ENCODE data around the gene PDS5B. TPM values are rescaled to one million over a fixed set of nuclear protein-coding genes. Genes with fewer than 3 reads are reported as not detected.

The PDS5B gene
- total RNA-seq, 2 experiments from 2014 or later = 39.8 to 40.6 TPM

DNA sequence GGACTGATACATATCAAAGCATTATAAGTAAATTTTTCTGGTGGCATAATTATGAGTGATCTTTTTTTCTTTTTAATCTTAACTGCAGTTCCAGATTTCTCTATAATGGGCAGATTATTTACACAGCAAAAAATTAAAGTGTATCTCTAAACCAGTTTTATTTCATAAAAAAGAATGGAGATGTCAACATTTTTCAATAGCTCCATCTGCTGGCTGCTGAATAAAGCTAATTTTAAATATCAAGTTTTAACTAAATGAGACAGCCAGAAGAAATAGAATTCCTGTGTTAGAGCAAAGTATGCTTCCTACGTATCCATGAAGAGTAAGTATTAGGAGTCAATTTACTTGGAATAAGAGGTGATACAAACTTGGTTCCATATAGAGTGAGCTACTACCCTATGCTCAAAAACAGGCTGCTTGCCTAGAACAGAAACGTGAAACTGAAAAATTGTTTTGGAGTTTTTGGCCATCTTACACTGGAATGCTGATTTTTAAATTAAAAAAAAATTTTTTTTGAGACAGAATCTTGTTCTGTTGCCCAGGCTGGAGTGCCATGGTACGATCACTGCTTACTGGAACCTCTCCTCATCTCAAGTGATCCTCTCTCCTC is 5.0 kb upstream of the PDS5B start:
- POLR2A ChIA-PET = interaction anchor here (0.6 to 1.8 kb wide), 4 partner anchors 39 to 254 kb away, joined by 3 to 9 read pairs (median 4); partner anchors contain the start of genes N4BP2L1 and N4BP2L2
- DNase-seq = peak in 4 of 14 experiments; percentile 3 to 49 (median 39)

GRCh38 chr13:32582281-32582680 is 4.0 kb upstream of the PDS5B start:
- Mint-ChIP-seq H3K27me3 (no peaks in the 10 kb centered on the region), H3K4me1 (ENCODE audit: low read depth) (peaks cover 9% of the 10 kb centered on the region), H3K36me3 (ENCODE audit: low read depth) (peaks cover 10% of the 10 kb centered on the region), H3K27ac (no peak overlapping the region), H3K4me3 (no peak overlapping the region), H3K9me3 (peaks cover 2% of the 10 kb centered on the region)
- DNase-seq (no peak), ATAC-seq (ENCODE audit: poor library complexity) (no peak)
- no peak overlapping the region for H3K4me3 ChIP-seq (ENCODE audit: low read length)
- H3K4me1 ChIP-seq (ENCODE audit: insufficient read depth, low read length) = peaks cover 7% of the 10 kb centered on the region
- intact Hi-C loops (cut with DNase I, micrococcal nuclease) = loop anchor here in 1 of 2 experiments (2.0 to 10.0 kb wide), 4 partner anchors 39 to 1233 kb away; partner anchors contain the start of gene RFC3
- no peak overlapping the region for H3K27ac ChIP-seq (ENCODE audit: low read depth in 1 of 2, low read length in 2 of 2)
- H3K36me3 ChIP-seq (ENCODE audit: insufficient read depth, low read length) = no peaks in the 10 kb centered on the region
- CTCF ChIA-PET = interaction anchor here (0.7 to 2.4 kb wide), 3 partner anchors 57 to 672 kb away, joined by 3 to 9 read pairs (median 5); no protein-coding TSS in a partner anchor
- POLR2A ChIA-PET = no interaction called here
- H3K9me3 ChIP-seq (ENCODE audit: control insufficient read depth in 1 of 2, insufficient read depth in 1 of 2, low read length in 2 of 2) = peaks cover 3 to 10% of the 10 kb centered on the region in 2 experiments
- H3K27me3 ChIP-seq (ENCODE audit: control insufficient read depth in 1 of 2, insufficient read depth in 2 of 2, low read length in 2 of 2) = no peaks in the 10 kb centered on the region
- TF ChIP-seq, protein P1, sequence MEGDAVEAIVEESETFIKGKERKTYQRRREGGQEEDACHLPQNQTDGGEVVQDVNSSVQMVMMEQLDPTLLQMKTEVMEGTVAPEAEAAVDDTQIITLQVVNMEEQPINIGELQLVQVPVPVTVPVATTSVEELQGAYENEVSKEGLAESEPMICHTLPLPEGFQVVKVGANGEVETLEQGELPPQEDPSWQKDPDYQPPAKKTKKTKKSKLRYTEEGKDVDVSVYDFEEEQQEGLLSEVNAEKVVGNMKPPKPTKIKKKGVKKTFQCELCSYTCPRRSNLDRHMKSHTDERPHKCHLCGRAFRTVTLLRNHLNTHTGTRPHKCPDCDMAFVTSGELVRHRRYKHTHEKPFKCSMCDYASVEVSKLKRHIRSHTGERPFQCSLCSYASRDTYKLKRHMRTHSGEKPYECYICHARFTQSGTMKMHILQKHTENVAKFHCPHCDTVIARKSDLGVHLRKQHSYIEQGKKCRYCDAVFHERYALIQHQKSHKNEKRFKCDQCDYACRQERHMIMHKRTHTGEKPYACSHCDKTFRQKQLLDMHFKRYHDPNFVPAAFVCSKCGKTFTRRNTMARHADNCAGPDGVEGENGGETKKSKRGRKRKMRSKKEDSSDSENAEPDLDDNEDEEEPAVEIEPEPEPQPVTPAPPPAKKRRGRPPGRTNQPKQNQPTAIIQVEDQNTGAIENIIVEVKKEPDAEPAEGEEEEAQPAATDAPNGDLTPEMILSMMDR (IDR thresholded peaks at IDR 0.05) = no peak

More for the DNA sequence above, 5.0 kb upstream of the PDS5B start:
- ATAC-seq (ENCODE audit: poor library complexity) = no peak
- TF ChIP-seq, protein P1 (IDR thresholded peaks at IDR 0.05) = peak; percentile 74
- Histone ChIP-seq H3K9me3 (ENCODE audit: control insufficient read depth in 1 of 2, insufficient read depth in 1 of 2, low read length in 2 of 2) (peaks cover 9 to 10% of the 10 kb centered on the region in 2 experiments), H3K4me1 (ENCODE audit: insufficient read depth, low read length) (peaks cover 7% of the 10 kb centered on the region), H3K27me3 (ENCODE audit: control insufficient read depth in 1 of 2, insufficient read depth in 2 of 2, low read length in 2 of 2) (no peaks in the 10 kb centered on the region), H3K27ac (ENCODE audit: low read depth in 1 of 2, low read length in 2 of 2) (no peak overlapping the region), H3K36me3 (ENCODE audit: insufficient read depth, low read length) (no peaks in the 10 kb centered on the region), H3K4me3 (ENCODE audit: low read length) (no peak overlapping the region)
- Mint-ChIP-seq H3K4me1 (ENCODE audit: low read depth) (peaks cover 9% of the 10 kb centered on the region), H3K4me3 (no peak overlapping the region), H3K9me3 (peaks cover 8% of the 10 kb centered on the region), H3K36me3 (ENCODE audit: low read depth) (peaks cover 7% of the 10 kb centered on the region), H3K27me3 (no peaks in the 10 kb centered on the region), H3K27ac (no peak overlapping the region)
- CTCF ChIA-PET = interaction anchor here (1.0 to 2.4 kb wide), 8 partner anchors 11 to 167 kb away, joined by 3 to 9 read pairs (median 4); partner anchors contain the start of gene N4BP2L2
- intact Hi-C loops (cut with DNase I, micrococcal nuclease) = loop anchor here (1.0 to 10.0 kb wide), 4 partner anchors 43 to 1234 kb away; partner anchors contain the start of genes N4BP2L2 (in 1 of the 2) and RFC3 (in 1 of the 2)

DNA sequence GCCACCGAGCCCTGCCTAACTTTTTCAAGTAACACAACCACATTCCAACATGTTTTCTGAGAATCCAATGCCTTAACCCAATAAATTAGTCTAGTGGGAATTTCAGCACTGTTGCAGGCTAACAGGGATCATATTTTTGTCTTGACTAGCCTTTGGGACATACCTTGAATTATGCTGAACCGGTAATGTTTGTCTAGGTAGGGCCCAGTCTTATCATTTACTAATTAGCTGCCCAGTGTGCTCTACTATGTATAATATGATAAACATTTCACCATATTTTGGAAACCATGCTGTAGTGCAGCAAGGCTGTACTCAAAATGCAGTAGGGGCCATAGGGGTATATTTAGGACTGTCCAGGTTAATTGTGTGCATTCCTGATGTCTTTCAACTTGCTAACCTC is 3.3 kb upstream of the PDS5B start:
- Mint-ChIP-seq H3K27me3 (no peaks in the 10 kb centered on the region), H3K4me1 (ENCODE audit: low read depth) (peaks cover 16% of the 10 kb centered on the region), H3K9me3 (no peaks in the 10 kb centered on the region), H3K36me3 (ENCODE audit: low read depth) (peaks cover 13% of the 10 kb centered on the region), H3K27ac (no peak overlapping the region), H3K4me3 (no peak overlapping the region)
- POLR2A ChIA-PET = no interaction called here
- Histone ChIP-seq H3K4me3 (ENCODE audit: low read length) (no peak overlapping the region), H3K4me1 (ENCODE audit: insufficient read depth, low read length) (peaks cover 7% of the 10 kb centered on the region), H3K36me3 (ENCODE audit: insufficient read depth, low read length) (no peaks in the 10 kb centered on the region), H3K27ac (ENCODE audit: low read depth in 1 of 2, low read length in 2 of 2) (no peak overlapping the region), H3K27me3 (ENCODE audit: control insufficient read depth in 1 of 2, insufficient read depth in 2 of 2, low read length in 2 of 2) (no peaks in the 10 kb centered on the region), H3K9me3 (ENCODE audit: control insufficient read depth in 1 of 2, insufficient read depth in 1 of 2, low read length in 2 of 2) (peaks cover 0 to 3% of the 10 kb centered on the region in 2 experiments)
- ATAC-seq (ENCODE audit: poor library complexity) = no peak
- intact Hi-C loops (cut with DNase I, micrococcal nuclease) = loop anchor here in 1 of 2 experiments (2.0 to 10.0 kb wide), 4 partner anchors 40 to 1232 kb away; partner anchors contain the start of gene RFC3
- CTCF ChIA-PET = no interaction called here
- no peak for DNase-seq
- TF ChIP-seq, protein P1 (IDR thresholded peaks at IDR 0.05) = no peak

Data from CD4-positive, alpha-beta T cell (primary cell).